Mesenteric fat pad (tissue), 1 donor: ENCODE data around the gene MGAT4A. TPM values are rescaled to one million over a fixed set of nuclear protein-coding genes. Genes with fewer than 3 reads are reported as not detected.
"Not testable (repeated sequence)": the region's sequence is repeated elsewhere in the genome, so short reads cannot be mapped to it uniquely, and the experiment has no call there.

ENCODE experiments used
- DNase-seq: peaks from one replicate; pipeline ENCODE4 v3.0.0-alpha.2; 2020; ENCODE audit warnings: low spot score
- total RNA-seq: library from RNA; stranded (reverse); fragmentation: NEBNext Ultra II Directional; extraction: Animal tissue kit (Norgen Biotek cat#: 25700); gene quantifications from one replicate; pipeline ENCODE4 v1.2.1, GENCODE V29; 2021
- donor health status: DM: yes; HTN: yes; CAD: no.

MGAT4A gene
- total RNA-seq, 1 donor from 2014 or later: 50.6 TPM

- DNase-seq: no peak
Measured at GRCh38 chr2:98759827-98760625, 29.1 kb upstream of the MGAT4A start.

- DNase-seq: no peak
Measured at GRCh38 chr2:98759338-98759737, 28.4 kb upstream of the MGAT4A start.

- DNase-seq: no peak
Measured at GRCh38 chr2:98757904-98758421, 27.0 kb upstream of the MGAT4A start.

GRCh38 chr2:98753801-98754200, 22.9 kb upstream of the MGAT4A start:
- DNase-seq: no peak

- not testable (repeated sequence) for DNase-seq
Measured at GRCh38 chr2:98752711-98753110, 21.8 kb upstream of the MGAT4A start.

GRCh38 chr2:98751748-98752147, 20.8 kb upstream of the MGAT4A start:
- no peak for DNase-seq

GRCh38 chr2:98750593-98751282, 19.8 kb upstream of the MGAT4A start:
- DNase-seq: peak; percentile 75

GRCh38 chr2:98749066-98749450, 18.1 kb upstream of the MGAT4A start:
- DNase-seq: no peak

GRCh38 chr2:98748292-98749065, 17.5 kb upstream of the MGAT4A start:
- DNase-seq: no peak

GRCh38 chr2:98747888-98748287, 17.0 kb upstream of the MGAT4A start:
- DNase-seq: no peak

- DNase-seq: no peak
Measured at GRCh38 chr2:98746426-98746825, 15.5 kb upstream of the MGAT4A start.

GRCh38 chr2:98744595-98744994, 13.7 kb upstream of the MGAT4A start:
- no peak for DNase-seq

GRCh38 chr2:98743835-98744234, 12.9 kb upstream of the MGAT4A start:
- no peak for DNase-seq

- no peak for DNase-seq
Measured at GRCh38 chr2:98739020-98739419, 8.1 kb upstream of the MGAT4A start.

GRCh38 chr2:98738304-98738703, 7.4 kb upstream of the MGAT4A start:
- no peak for DNase-seq

GRCh38 chr2:98737848-98738247, 6.9 kb upstream of the MGAT4A start:
- no peak for DNase-seq

- DNase-seq: no peak
Measured at GRCh38 chr2:98736464-98736889, 5.5 kb upstream of the MGAT4A start.

- no peak for DNase-seq
Measured at GRCh38 chr2:98734823-98735260, 3.9 kb upstream of the MGAT4A start.

- no peak for DNase-seq
Measured at GRCh38 chr2:98734162-98734561, 3.2 kb upstream of the MGAT4A start.

- DNase-seq: no peak
Measured at GRCh38 chr2:98732430-98733051, 1.6 kb upstream of the MGAT4A start.

GRCh38 chr2:98731894-98732349, 990 bp upstream of the MGAT4A start:
- no peak for DNase-seq
